Stimulated activated CD4-positive, alpha-beta T cell treated with anti-CD3 and anti-CD28 coated beads, Interleukin-2, amount 100 ng/mL, for 4 hours (primary cell): ENCODE measurements around the gene APOBR.
"Not testable (repeated sequence)": the region's sequence is repeated elsewhere in the genome, so short reads cannot be mapped to it uniquely, and the experiment has no call there.

Experiments used
- DNase-seq: peaks from one replicate; pipeline ENCODE4 v3.0.0-alpha.2; 2020; ENCODE audit warnings: low read depth

Gene APOBR

GRCh38 chr16:28494121-28494851 is at the start of gene APOBR:
TSS of gene APOBR (plus strand) at chr16:28494643. CDS start at chr16:28494682, 39 bp downstream.
- peak; percentile 82 for DNase-seq

- DNase-seq = not testable (repeated sequence)
These were observed 48.1 kb upstream of the APOBR start for GRCh38 chr16:28446388-28446787.

GRCh38 chr16:28447081-28447480 is 47.4 kb upstream of the APOBR start:
- DNase-seq = not testable (repeated sequence)

GRCh38 chr16:28473714-28474265 is 20.7 kb upstream of the APOBR start:
- DNase-seq = no peak

- DNase-seq = no peak
These were observed 19.2 kb upstream of the APOBR start for GRCh38 chr16:28475221-28475620.

- DNase-seq = no peak
These were observed 17.0 kb upstream of the APOBR start for GRCh38 chr16:28477311-28477920.

- no peak for DNase-seq
These were observed 15.8 kb upstream of the APOBR start for GRCh38 chr16:28478506-28479180.

GRCh38 chr16:28482026-28482425 is 12.4 kb upstream of the APOBR start:
- DNase-seq = no peak

- DNase-seq = not testable (repeated sequence)
These were observed 11.1 kb upstream of the APOBR start for GRCh38 chr16:28483361-28483760.

GRCh38 chr16:28486266-28486665 is 8.2 kb upstream of the APOBR start:
- no peak for DNase-seq

GRCh38 chr16:28491230-28491969 is 3.0 kb upstream of the APOBR start:
- no peak for DNase-seq

GRCh38 chr16:28491970-28492474 is 2.4 kb upstream of the APOBR start, which contains the start of gene CLN3:
TSS of gene CLN3 (minus strand) at chr16:28492074. CDS start at chr16:28491759, 315 bp downstream.
- DNase-seq = peak; percentile 82

- DNase-seq = no peak
These were observed 1.9 kb upstream of the APOBR start for GRCh38 chr16:28492511-28492910.

- no peak for DNase-seq
These were observed 803 bp downstream of the APOBR start for GRCh38 chr16:28495098-28495793.

GRCh38 chr16:28495795-28496749 is 1.6 kb downstream of the APOBR start:
- no peak for DNase-seq

GRCh38 chr16:28496844-28497243 is 2.4 kb downstream of the APOBR start:
- DNase-seq = no peak

GRCh38 chr16:28497386-28497785 is 2.9 kb downstream of the APOBR start:
- no peak for DNase-seq

- no peak for DNase-seq
These were observed 3.6 kb downstream of the APOBR start for GRCh38 chr16:28497861-28498599.

- no peak for DNase-seq
These were observed 4.4 kb downstream of the APOBR start for GRCh38 chr16:28498666-28499381.
